HepG2 (cell line): ENCODE results near the gene ADCY9. TPM values are rescaled to one million over a fixed set of nuclear protein-coding genes. Genes with fewer than 3 reads are reported as not detected.

Experiments used
- ATAC-seq: fragments of 200-7000 bp; cut with Tn5 transposase; 3 replicates; pipeline ENCODE4 v1.9.1; 2020; ENCODE audit warnings: mild to moderate bottlenecking, moderate library complexity
- BruUV-seq: library from RNA; stranded (reverse); fragments of 400-500 nt; replicated peaks from 2 replicates; lab custom pipeline; 2021; lab: Mats Ljungman, UMichigan
- CTCF ChIA-PET: fragments of 300-600 bp; formaldehyde crosslinking; extraction: SDS; loops from one replicate; lab custom pipeline; 2021; ENCODE audit warnings: low total read pairs, inconsistent platforms, low intra/inter-chr PET ratio; lab: Yijun Ruan, JAX
- POLR2A ChIA-PET: fragments of 350-600 bp; sonication (Branson Sonifier 250); formaldehyde crosslinking; loops from one replicate; lab custom pipeline; 2020; ENCODE audit warnings: antibody characterized with exemption, inconsistent platforms; lab: Yijun Ruan, JAX
- DNase-seq: peaks from one replicate; pipeline ENCODE4 v3.0.0-alpha.2; 2015; ENCODE audit warnings: low spot score
- FAIRE-seq: peaks from 3 replicates; lab custom pipeline; 2011; peaks lifted over from hg19 to GRCh38; lab: Jason Lieb, UNC
- H2AFZ ChIP-seq: one replicate; pipeline ENCODE4 v1.6.1; 2011; ENCODE audit warnings: low read length, inconsistent platforms
- H3K27ac ChIP-seq: fragments of 300-600 bp; 3 replicates; pipeline ENCODE4 v1.8.0; 2011; ENCODE audit warnings: mixed run types, mild to moderate bottlenecking, mixed read lengths, low read length, inconsistent platforms; ENCODE audit not compliant: insufficient read depth; ENCODE audit errors: extremely low read length
- H3K27me3 ChIP-seq, 2 experiments: fragments of 200-600 bp in 1 of 2; 2 replicates in 1 of 2; 3 replicates in 1 of 2; pipeline versions ENCODE4 v1.6.0 to v1.8.0; 2011; ENCODE audit warnings: low read length in 2 of 2, mild to moderate bottlenecking in 2 of 2, moderate library complexity in 2 of 2, inconsistent platforms in 1 of 2; ENCODE audit not compliant: insufficient read depth in 2 of 2, control insufficient read depth in 1 of 2
- H3K36me3 ChIP-seq, 2 experiments: fragments of 200-600 bp in 1 of 2; replicated peaks in 1 of 2; 2 replicates in 1 of 2; 3 replicates in 1 of 2; pipeline versions ENCODE4 v1.5.1 to v1.8.0; 2011; ENCODE audit warnings: low read length in 2 of 2, inconsistent platforms in 1 of 2; ENCODE audit not compliant: insufficient read depth in 2 of 2, control insufficient read depth in 1 of 2
- H3K4me1 ChIP-seq: 2 replicates; pipeline ENCODE4 v1.5.1; 2012; ENCODE audit warnings: low read length, inconsistent platforms; ENCODE audit not compliant: insufficient read depth
- H3K4me2 ChIP-seq: 2 replicates; pipeline ENCODE4 v1.6.0; 2011; ENCODE audit warnings: low read depth, low read length, inconsistent platforms
- H3K4me3 ChIP-seq, 3 experiments: fragments of 200-600 bp in 1 of 3; sonication (generic), shearing (Covaris generic) in 1 of 3; replicated peaks in 1 of 3; 2 replicates each; pipeline ENCODE4 v1.5.1; 2011 to 2016; ENCODE audit warnings: low read length in 3 of 3, inconsistent platforms in 2 of 3, low read depth in 2 of 3, mild to moderate bottlenecking in 2 of 3, control low read depth in 1 of 3, mixed read lengths in 1 of 3; ENCODE audit not compliant: insufficient read depth in 1 of 3
- H3K79me2 ChIP-seq: one replicate; pipeline ENCODE4 v1.6.1; 2011; ENCODE audit warnings: low read length, inconsistent platforms; ENCODE audit not compliant: insufficient read depth
- H3K9ac ChIP-seq: 2 replicates; pipeline ENCODE4 v1.6.0; 2011; ENCODE audit warnings: mild to moderate bottlenecking, low read depth, low read length, inconsistent platforms; ENCODE audit not compliant: insufficient read depth
- H3K9me3 ChIP-seq: 2 replicates; pipeline ENCODE4 v1.5.1; 2012; ENCODE audit warnings: mild to moderate bottlenecking, low read length
- H4K20me1 ChIP-seq: 2 replicates; pipeline ENCODE4 v1.6.0; 2011; ENCODE audit warnings: inconsistent platforms, mild to moderate bottlenecking, low read length, moderate library complexity; ENCODE audit not compliant: insufficient read depth
- CREM ChIP-seq, 2 experiments: sonication (generic) in 1 of 2; formaldehyde crosslinking in 1 of 2; IDR thresholded peaks; 2 replicates each; pipeline versions ENCODE4 v1.4.0 to v1.6.1; 2016 to 2020; ENCODE audit warnings: antibody characterized with exemption in 1 of 2, mild to moderate bottlenecking in 1 of 2, missing genetic modification reagents in 1 of 2
- HES4 ChIP-seq: sonication (generic); formaldehyde crosslinking; IDR thresholded peaks from 2 replicates; pipeline ENCODE4 v1.9.0; 2021; ENCODE audit warnings: mild to moderate bottlenecking, missing genetic modification reagents, borderline replicate concordance
- KLF12 ChIP-seq: sonication (generic); formaldehyde crosslinking; IDR thresholded peaks from 2 replicates; pipeline ENCODE4 v1.4.0; 2020; ENCODE audit warnings: missing genetic modification reagents, borderline replicate concordance
- RARA ChIP-seq: IDR thresholded peaks from 2 replicates; pipeline ENCODE4 v1.6.1; 2016; ENCODE audit warnings: missing genetic modification reagents, missing compliant biosample characterization
- REPIN1 ChIP-seq: sonication (generic); formaldehyde crosslinking; IDR thresholded peaks from 2 replicates; pipeline ENCODE4 v1.8.0; 2022; ENCODE audit warnings: missing genetic modification reagents, low read depth, mild to moderate bottlenecking, borderline replicate concordance
- SIN3B ChIP-seq: fragments of 150-350 bp; IDR thresholded peaks from 2 replicates; pipeline ENCODE4 v1.6.1; 2014; ENCODE audit warnings: low read length
- SSRP1 ChIP-seq: IDR thresholded peaks from 2 replicates; pipeline ENCODE4 v1.6.1; 2016; ENCODE audit warnings: control low read depth
- ZNF674 ChIP-seq: sonication (generic); formaldehyde crosslinking; IDR thresholded peaks from 2 replicates; pipeline ENCODE4 v1.5.0; 2020; ENCODE audit warnings: low read depth, mild to moderate bottlenecking, missing genetic modification reagents
- ZNF850 ChIP-seq: sonication (generic); formaldehyde crosslinking; conservative IDR thresholded peaks from 2 replicates; pipeline ENCODE4 v1.9.0; 2021; ENCODE audit warnings: mild to moderate bottlenecking, missing genetic modification reagents
- WGBS: methylation state at CpG from one replicate; pipeline ENCODE4 v1.1.6; 2017; ENCODE audit warnings: low lambda C conversion rate; 5-methylcytosine and 5-hydroxymethylcytosine counted together
- in situ Hi-C: cut with HindIII; loops from 2 replicates; pipeline ENCODE4 v1.10.0; 2017; ENCODE audit warnings: low pct_unique_long_range_greater_than_20kb; ENCODE audit not compliant: extremely low pct_ligation_motif_present
- intact Hi-C: fragments of 100-400 bp; cut with micrococcal nuclease; formaldehyde crosslinking; loops from one replicate; pipeline ENCODE4 v1.10.0; 2022; ENCODE audit not compliant: unreplicated experiment
- polyA plus RNA-seq, 8 experiments: library from polyadenylated mRNA; depleted of rRNA in 3 of 8; stranded (reverse) in 7 of 8; unstranded in 1 of 8; fragments of >200 nt; fragmentation: Illumina TruSeq in 4 of 8; extraction: Trizol in 4 of 8; gene quantifications; 2 replicates each; pipeline versions ENCODE4 v1.2.1 to v1.2.3, GENCODE V29; 2011 to 2016; ENCODE audit warnings: low read depth in 4 of 8, missing spikeins in 1 of 8, mixed read lengths in 1 of 8; ENCODE audit not compliant: insufficient read depth in 1 of 8
- total RNA-seq, 5 experiments: library from RNA; depleted of rRNA; stranded (reverse); fragments of >200 nt; fragmentation: Illumina TruSeq; extraction: Trizol; gene quantifications; 2 replicates each; pipeline ENCODE4 v1.2.3, GENCODE V29; 2016; ENCODE audit warnings: low read depth in 1 of 5
- TF ChIP-seq, protein P1 (sequence below): sonication (generic); formaldehyde crosslinking; IDR thresholded peaks from 2 replicates; pipeline ENCODE4 v1.5.1; 2020; ENCODE audit warnings: mild to moderate bottlenecking, missing genetic modification reagents, borderline replicate concordance
- TF ChIP-seq, protein P2 (sequence below): sonication (generic); formaldehyde crosslinking; IDR thresholded peaks from 2 replicates; pipeline ENCODE4 v1.4.0; 2020; ENCODE audit warnings: missing genetic modification reagents

The ADCY9 gene
- total and polyA plus RNA-seq, 2 of the 13 experiments (the other 11 are each of a cell fraction or from before 2014, with no cell fraction given) = 11.2 to 13.9 TPM

DNA sequence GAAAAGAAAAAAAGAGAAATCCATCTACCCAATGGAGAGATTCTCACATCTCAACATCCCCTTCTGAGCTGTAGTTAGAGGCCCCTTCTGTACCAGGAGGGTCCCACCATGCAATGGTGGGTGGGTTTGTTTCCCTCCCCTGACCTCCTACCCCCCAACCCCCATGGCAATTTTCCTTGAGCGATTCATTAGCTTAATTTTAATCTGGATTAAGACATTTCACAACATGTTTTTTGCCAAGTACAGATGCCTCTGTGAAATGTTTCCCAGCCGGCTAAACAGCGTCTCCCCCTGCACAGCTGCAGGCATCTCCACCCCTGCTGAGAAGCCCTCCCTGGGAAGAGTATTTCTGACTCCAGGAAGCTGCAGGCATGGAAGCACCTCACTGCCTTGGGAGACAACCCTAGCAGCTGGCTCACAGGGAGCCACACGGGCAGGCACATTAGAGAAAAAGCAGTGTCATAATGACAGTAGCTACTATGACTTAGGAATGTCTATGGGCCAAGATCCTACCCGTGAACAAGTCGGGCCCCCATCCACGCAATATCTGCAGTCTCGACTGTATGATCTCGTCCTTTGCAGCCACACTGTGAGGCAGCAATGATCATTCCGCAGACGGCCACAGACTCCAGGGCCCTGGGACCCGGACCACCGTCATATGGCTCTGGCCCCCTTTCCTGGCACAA lies 117.3 kb downstream of the ADCY9 start:
- Histone ChIP-seq H3K4me3 (no peak overlapping the region), H3K27ac (no peak overlapping the region), H2AFZ (no peak overlapping the region), H3K27me3 (no peaks in the 10 kb centered on the region), H3K79me2 (no peaks in the 10 kb centered on the region), H3K9me3 (no peaks in the 10 kb centered on the region), H3K36me3 (peaks cover 7 to 21% of the 10 kb centered on the region in 2 experiments), H3K4me2 (no peak overlapping the region), H3K9ac (no peak overlapping the region), H4K20me1 (0 out of 2 replicates have a peak, but pooled peaks cover 3% of the 10 kb centered on the region), H3K4me1 (no peaks in the 10 kb centered on the region; the same call in 1 of the 2 replicates)
- ChIA-PET CTCF (no interaction called here), POLR2A (interaction anchor here (1.0 kb wide), 1 partner anchor 113 kb away, joined by 4 read pairs; no protein-coding TSS in a partner anchor)
- BruUV-seq = no TSS peak
- in situ Hi-C loops (no loop called here), intact Hi-C loops (no loop called here)
- FAIRE-seq = no peak
- WGBS = 80% methylated on average over 5 of the region's 13 CpGs
- DNase-seq = no peak
- ATAC-seq = no peak
- TF ChIP-seq ZNF674 (CRISPR knock-in tag) (no peak), RARA (CRISPR knock-in tag) (no peak), REPIN1 (no peak), KLF12 (CRISPR knock-in tag) (no peak), ZNF850 (CRISPR knock-in tag) (no peak), SIN3B (no peak), HES4 (CRISPR knock-in tag) (no peak), SSRP1 (CRISPR knock-in tag) (no peak), CREM (IDR thresholded peaks at IDR 0.05) (no peak), CREM (CRISPR knock-in tag; IDR thresholded peaks at IDR 0.05) (no peak)
- TF ChIP-seq, protein P1, sequence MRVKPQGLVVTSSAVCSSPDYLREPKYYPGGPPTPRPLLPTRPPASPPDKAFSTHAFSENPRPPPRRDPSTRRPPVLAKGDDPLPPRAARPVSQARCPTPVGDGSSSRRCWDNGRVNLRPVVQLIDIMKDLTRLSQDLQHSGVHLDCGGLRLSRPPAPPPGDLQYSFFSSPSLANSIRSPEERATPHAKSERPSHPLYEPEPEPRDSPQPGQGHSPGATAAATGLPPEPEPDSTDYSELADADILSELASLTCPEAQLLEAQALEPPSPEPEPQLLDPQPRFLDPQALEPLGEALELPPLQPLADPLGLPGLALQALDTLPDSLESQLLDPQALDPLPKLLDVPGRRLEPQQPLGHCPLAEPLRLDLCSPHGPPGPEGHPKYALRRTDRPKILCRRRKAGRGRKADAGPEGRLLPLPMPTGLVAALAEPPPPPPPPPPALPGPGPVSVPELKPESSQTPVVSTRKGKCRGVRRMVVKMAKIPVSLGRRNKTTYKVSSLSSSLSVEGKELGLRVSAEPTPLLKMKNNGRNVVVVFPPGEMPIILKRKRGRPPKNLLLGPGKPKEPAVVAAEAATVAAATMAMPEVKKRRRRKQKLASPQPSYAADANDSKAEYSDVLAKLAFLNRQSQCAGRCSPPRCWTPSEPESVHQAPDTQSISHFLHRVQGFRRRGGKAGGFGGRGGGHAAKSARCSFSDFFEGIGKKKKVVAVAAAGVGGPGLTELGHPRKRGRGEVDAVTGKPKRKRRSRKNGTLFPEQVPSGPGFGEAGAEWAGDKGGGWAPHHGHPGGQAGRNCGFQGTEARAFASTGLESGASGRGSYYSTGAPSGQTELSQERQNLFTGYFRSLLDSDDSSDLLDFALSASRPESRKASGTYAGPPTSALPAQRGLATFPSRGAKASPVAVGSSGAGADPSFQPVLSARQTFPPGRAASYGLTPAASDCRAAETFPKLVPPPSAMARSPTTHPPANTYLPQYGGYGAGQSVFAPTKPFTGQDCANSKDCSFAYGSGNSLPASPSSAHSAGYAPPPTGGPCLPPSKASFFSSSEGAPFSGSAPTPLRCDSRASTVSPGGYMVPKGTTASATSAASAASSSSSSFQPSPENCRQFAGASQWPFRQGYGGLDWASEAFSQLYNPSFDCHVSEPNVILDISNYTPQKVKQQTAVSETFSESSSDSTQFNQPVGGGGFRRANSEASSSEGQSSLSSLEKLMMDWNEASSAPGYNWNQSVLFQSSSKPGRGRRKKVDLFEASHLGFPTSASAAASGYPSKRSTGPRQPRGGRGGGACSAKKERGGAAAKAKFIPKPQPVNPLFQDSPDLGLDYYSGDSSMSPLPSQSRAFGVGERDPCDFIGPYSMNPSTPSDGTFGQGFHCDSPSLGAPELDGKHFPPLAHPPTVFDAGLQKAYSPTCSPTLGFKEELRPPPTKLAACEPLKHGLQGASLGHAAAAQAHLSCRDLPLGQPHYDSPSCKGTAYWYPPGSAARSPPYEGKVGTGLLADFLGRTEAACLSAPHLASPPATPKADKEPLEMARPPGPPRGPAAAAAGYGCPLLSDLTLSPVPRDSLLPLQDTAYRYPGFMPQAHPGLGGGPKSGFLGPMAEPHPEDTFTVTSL = no peak
- TF ChIP-seq, protein P2, sequence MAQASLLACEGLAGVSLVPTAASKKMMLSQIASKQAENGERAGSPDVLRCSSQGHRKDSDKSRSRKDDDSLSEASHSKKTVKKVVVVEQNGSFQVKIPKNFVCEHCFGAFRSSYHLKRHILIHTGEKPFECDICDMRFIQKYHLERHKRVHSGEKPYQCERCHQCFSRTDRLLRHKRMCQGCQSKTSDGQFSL = no peak
